Ammon's horn (tissue), 1 donor: ENCODE data around the gene PAPSS2.
"Not testable (repeated sequence)": the region's sequence is repeated elsewhere in the genome, so short reads cannot be mapped to it uniquely, and the experiment has no call there.

Source experiments
- DNase-seq: peaks from one replicate; pipeline ENCODE4 v3.0.0-alpha.2; 2016; ENCODE audit warnings: low spot score

The PAPSS2 gene

GRCh38 chr10:87706731-87707130 is 47.1 kb downstream of the PAPSS2 start:
- no peak for DNase-seq

- DNase-seq = no peak
Observed at GRCh38 chr10:87707254-87707653, 47.6 kb downstream of the PAPSS2 start.

GRCh38 chr10:87712913-87713616 is 53.4 kb downstream of the PAPSS2 start:
- no peak for DNase-seq

GRCh38 chr10:87713707-87714106 is 54.0 kb downstream of the PAPSS2 start:
- DNase-seq = no peak

GRCh38 chr10:87715552-87716347 is 56.1 kb downstream of the PAPSS2 start:
- no peak for DNase-seq

- DNase-seq = no peak
Observed at GRCh38 chr10:87716348-87716670, 56.6 kb downstream of the PAPSS2 start.

- DNase-seq = no peak
Observed at GRCh38 chr10:87720665-87721064, 61.0 kb downstream of the PAPSS2 start.

GRCh38 chr10:87721781-87722180 is 62.1 kb downstream of the PAPSS2 start:
- no peak for DNase-seq

GRCh38 chr10:87722716-87723115 is 63.0 kb downstream of the PAPSS2 start:
- no peak for DNase-seq

- DNase-seq = no peak
Observed at GRCh38 chr10:87723500-87723899, 63.8 kb downstream of the PAPSS2 start.

- no peak for DNase-seq
Observed at GRCh38 chr10:87724789-87725188, 65.1 kb downstream of the PAPSS2 start.

GRCh38 chr10:87729940-87730339 is 70.3 kb downstream of the PAPSS2 start:
- no peak for DNase-seq

GRCh38 chr10:87733081-87733480 is 73.4 kb downstream of the PAPSS2 start:
- DNase-seq = no peak

GRCh38 chr10:87734987-87735827 is 75.5 kb downstream of the PAPSS2 start:
- DNase-seq = peak; percentile 58

- not testable (repeated sequence) for DNase-seq
Observed at GRCh38 chr10:87738253-87738652, 78.6 kb downstream of the PAPSS2 start.

- DNase-seq = no peak
Observed at GRCh38 chr10:87739703-87740102, 80.0 kb downstream of the PAPSS2 start.

- DNase-seq = no peak
Observed at GRCh38 chr10:87740254-87740655, 80.6 kb downstream of the PAPSS2 start.

GRCh38 chr10:87742992-87743610 is 83.4 kb downstream of the PAPSS2 start:
- not testable (repeated sequence) for DNase-seq

GRCh38 chr10:87744606-87745005 is 84.9 kb downstream of the PAPSS2 start:
- DNase-seq = no peak

GRCh38 chr10:87746911-87747310 is 87.2 kb downstream of the PAPSS2 start:
- DNase-seq = no peak

- DNase-seq = not testable (repeated sequence)
Observed at GRCh38 chr10:87748244-87748643, 88.6 kb downstream of the PAPSS2 start.

- no peak for DNase-seq
Observed at GRCh38 chr10:87750001-87750671, 90.5 kb downstream of the PAPSS2 start.
